Transverse colon (tissue), 4 donors: ENCODE measurements around the gene YPEL2.

ENCODE experiments used
- CTCF ChIP-seq, 5 experiments: fragments of 200-600 bp in 3 of 5; fragments of 450-650 bp in 2 of 5; sonication (generic) in 3 of 5; IDR thresholded peaks; 1 replicate in 2 of 5; 2 replicates in 3 of 5; pipeline ENCODE4 v1.5.1; 2016 to 2017; ENCODE audit warnings: antibody characterized with exemption in 5 of 5, inconsistent platforms in 3 of 5, mild to moderate bottlenecking in 2 of 5, moderate library complexity in 1 of 5
- POLR2A ChIP-seq: fragments of 450-650 bp; IDR thresholded peaks from one replicate; pipeline ENCODE4 v1.6.1; 2016; ENCODE audit warnings: antibody characterized with exemption, mild to moderate bottlenecking, moderate library complexity
- POLR2AphosphoS5 ChIP-seq, 3 donors: sonication (generic); formaldehyde crosslinking; IDR thresholded peaks; one replicate each; pipeline ENCODE4 v1.6.1; 2016; ENCODE audit warnings: antibody characterized with exemption in 3 of 3

- no peak for TF ChIP-seq CTCF (IDR thresholded peaks at IDR 0.05)
- TF ChIP-seq POLR2AphosphoS5 (IDR thresholded peaks at IDR 0.05), result no peak
- no peak for TF ChIP-seq POLR2A
Measured at GRCh38 chr17:59327121-59327980, 4.1 kb upstream of the YPEL2 start.
